NCI-H345 (cell line): ENCODE data around the gene EMC10.
"Not testable (repeated sequence)": the region's sequence is repeated elsewhere in the genome, so short reads cannot be mapped to it uniquely, and the experiment has no call there.

Experiments
- DNase-seq: peaks from one replicate; lab custom pipeline; 2025; lab: John Stamatoyannopoulos, UW

Gene EMC10

GRCh38 chr19:50514346-50515167 lies 38.2 kb downstream of the EMC10 start:
- peak; percentile 50 for DNase-seq

DNA sequence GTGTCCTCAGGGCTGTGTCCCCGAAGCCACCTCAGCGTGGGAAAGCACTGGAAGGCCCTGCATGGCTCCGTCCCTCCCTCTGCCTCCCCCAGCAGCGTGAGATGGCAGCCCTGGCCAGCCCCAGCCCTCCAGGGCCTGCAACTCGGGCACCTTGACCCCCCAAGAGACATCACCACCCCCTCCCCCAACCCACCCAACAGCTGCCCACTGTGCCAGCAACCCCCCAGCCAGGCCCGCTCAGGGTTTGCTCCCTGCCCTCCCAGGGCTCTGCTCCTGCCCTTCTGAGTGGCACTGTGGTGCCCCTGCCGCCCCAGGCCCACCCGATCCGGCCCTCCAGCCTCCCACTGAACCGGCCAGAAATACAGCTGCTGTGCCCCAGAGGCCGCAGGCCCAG lies 38.9 kb downstream of the EMC10 start:
- DNase-seq = no peak

- no peak for DNase-seq
Measured at GRCh38 chr19:50516456-50516855, 40.1 kb downstream of the EMC10 start.

GRCh38 chr19:50516964-50517703 lies 40.8 kb downstream of the EMC10 start:
- no peak for DNase-seq

GRCh38 chr19:50517704-50518075 lies 41.4 kb downstream of the EMC10 start:
- DNase-seq = no peak

GRCh38 chr19:50518091-50519005 lies 42.0 kb downstream of the EMC10 start:
- DNase-seq = no peak

GRCh38 chr19:50519006-50519575 lies 42.8 kb downstream of the EMC10 start:
- DNase-seq = no peak

- no peak for DNase-seq
Measured at GRCh38 chr19:50520822-50521465, 44.6 kb downstream of the EMC10 start.

DNA sequence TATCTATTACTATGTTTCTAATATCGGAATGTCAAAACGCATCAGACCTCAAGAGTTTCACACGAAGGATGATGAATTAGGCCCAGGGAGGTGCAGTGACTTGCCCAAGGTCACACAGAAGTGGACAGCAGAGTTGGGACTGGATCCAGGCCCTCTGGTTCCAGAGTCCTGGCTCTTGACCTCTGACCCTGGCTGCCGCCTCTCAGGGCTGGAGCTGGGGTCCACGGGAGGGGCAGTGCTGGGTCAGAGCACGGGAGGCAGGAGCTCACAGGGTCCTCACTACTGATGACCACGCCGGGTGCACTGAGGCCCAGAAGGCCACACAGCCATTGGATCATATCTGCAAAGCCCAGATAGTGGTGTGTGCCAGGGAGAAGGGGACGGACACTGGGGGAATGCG lies 46.6 kb downstream of the EMC10 start:
- DNase-seq = no peak

- DNase-seq = not testable (repeated sequence)
Measured at GRCh38 chr19:50528052-50528451, 51.7 kb downstream of the EMC10 start.

GRCh38 chr19:50531171-50531612 lies 54.9 kb downstream of the EMC10 start:
- no peak for DNase-seq

DNA sequence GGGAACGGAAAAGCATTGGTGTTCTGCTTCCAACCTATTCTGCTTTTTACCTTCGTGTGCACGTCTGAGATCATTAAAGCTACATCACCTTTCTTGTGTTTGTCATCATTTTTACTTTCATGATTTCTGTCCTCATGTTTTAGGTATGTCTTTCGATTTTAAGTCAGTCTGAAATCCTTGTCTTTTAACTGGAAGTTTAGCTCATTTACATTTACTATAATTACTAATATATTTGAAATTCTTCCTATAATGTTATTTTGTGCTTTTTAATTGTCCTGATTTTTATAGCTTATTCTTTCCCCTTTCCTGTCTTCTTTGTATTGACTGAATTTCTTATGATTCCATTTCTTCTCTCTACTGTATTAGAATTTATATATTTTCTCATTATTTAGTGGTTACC lies 56.6 kb downstream of the EMC10 start:
- DNase-seq = no peak

- no peak for DNase-seq
Measured at GRCh38 chr19:50534478-50534877, 58.2 kb downstream of the EMC10 start.

DNA sequence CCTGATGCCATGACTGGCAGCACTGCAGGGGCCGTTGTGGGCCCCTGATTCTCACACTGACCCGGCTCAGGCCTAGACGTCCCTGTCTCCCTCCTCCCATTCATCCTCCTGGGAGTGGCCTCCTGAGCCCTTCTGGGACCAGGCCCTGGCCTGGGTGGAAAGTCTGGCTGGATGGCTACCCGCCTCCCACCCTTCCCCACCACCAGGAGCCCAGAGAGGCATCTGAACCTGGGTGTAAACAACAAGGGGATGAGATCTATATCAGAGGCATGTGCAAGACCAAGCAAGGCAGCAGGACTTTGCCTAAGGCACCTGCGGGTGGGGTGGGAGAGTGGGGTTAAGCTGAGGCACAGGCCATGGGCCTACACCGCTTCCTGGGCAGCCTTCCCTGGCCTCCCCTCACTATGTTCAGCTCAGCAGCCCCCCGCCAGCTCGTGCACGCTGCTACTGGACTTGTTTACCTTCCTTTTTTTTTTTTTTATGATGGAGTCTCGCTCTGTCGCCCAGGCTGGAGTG lies 59.4 kb downstream of the EMC10 start:
- DNase-seq = no peak

GRCh38 chr19:50536662-50537305 lies 60.5 kb downstream of the EMC10 start:
- DNase-seq = no peak

- DNase-seq = no peak
Measured at GRCh38 chr19:50537306-50537685, 61.0 kb downstream of the EMC10 start.

- peak; percentile 56 for DNase-seq
Measured at GRCh38 chr19:50537769-50538230, 61.5 kb downstream of the EMC10 start.
